ENCODE measurements around the gene BFSP1. TPM values are rescaled to one million over a fixed set of nuclear protein-coding genes. Genes with fewer than 3 reads are reported as not detected.

BFSP1 gene
- total and polyA plus RNA-seq, 3 donors from 2014 or later, result 7.4 to 11.3 (median 10.7) TPM

GRCh38 chr20:17558941-17559304 lies 27.7 kb upstream of the BFSP1 start:
- intact Hi-C loops (cut with DNase I; ENCODE audit: low total_unique reads), result no loop called here
- Histone ChIP-seq H3K27me3 (no peaks in the 10 kb centered on the region), H3K4me1 (no peaks in the 10 kb centered on the region), H3K27ac (peak overlapping the region in 1 of 2 donors; percentile 66), H3K36me3 (ENCODE audit: low read depth, missing control alignments) (no peaks in the 10 kb centered on the region), H3K4me3 (no peak overlapping the region), H3K9me3 (no peaks in the 10 kb centered on the region)
- no peak for TF ChIP-seq POLR2A (IDR thresholded peaks at IDR 0.05)
- TF ChIP-seq, protein P1, sequence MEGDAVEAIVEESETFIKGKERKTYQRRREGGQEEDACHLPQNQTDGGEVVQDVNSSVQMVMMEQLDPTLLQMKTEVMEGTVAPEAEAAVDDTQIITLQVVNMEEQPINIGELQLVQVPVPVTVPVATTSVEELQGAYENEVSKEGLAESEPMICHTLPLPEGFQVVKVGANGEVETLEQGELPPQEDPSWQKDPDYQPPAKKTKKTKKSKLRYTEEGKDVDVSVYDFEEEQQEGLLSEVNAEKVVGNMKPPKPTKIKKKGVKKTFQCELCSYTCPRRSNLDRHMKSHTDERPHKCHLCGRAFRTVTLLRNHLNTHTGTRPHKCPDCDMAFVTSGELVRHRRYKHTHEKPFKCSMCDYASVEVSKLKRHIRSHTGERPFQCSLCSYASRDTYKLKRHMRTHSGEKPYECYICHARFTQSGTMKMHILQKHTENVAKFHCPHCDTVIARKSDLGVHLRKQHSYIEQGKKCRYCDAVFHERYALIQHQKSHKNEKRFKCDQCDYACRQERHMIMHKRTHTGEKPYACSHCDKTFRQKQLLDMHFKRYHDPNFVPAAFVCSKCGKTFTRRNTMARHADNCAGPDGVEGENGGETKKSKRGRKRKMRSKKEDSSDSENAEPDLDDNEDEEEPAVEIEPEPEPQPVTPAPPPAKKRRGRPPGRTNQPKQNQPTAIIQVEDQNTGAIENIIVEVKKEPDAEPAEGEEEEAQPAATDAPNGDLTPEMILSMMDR (IDR thresholded peaks at IDR 0.05), result no peak
- DNase-seq, result no peak
- WGBS, 2 donors, result 83 to 88% methylated on average over 1 of the region's 1 CpG

DNA sequence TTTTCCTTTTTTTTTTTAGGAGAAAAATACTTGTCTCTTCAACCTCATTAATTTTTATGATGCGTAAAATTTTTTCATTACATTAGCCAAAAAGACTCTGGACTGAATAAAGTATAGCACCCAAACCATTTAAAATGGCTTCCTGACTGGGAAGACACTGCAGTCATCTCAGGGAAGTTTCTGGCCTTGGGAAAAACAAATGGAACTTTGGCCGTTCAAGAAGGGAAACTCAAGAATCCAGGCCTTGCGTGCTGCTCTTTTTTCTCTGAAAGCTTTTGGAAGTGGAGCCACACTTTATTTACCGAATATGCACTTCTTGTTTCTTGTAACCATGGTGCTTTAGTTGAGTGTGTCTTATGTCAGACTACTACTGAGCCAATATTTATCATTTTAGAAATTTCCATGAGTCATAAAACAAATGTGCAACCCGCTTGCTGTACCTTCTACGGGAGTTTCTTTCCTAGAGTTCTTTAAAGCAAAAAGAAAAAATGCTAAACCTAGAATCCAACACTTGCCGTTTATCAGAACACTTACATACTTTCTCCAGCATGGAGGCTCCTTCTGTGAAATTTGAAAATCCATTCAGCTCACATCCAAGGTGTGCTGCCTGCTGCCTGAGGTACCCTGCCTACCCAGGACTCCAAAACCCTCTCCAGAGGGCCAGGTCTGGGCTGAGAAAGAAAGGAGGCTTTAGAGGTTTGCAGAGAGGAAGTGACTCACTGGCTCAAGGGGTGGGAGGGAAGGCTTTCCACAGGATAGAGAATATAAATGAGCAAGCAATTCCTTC lies 27.2 kb upstream of the BFSP1 start:
- Histone ChIP-seq H3K4me3 (no peak overlapping the region), H3K27ac (peak overlapping the region in 1 of 2 donors; percentile 66), H3K36me3 (ENCODE audit: low read depth, missing control alignments) (no peaks in the 10 kb centered on the region), H3K9me3 (no peaks in the 10 kb centered on the region), H3K4me1 (no peaks in the 10 kb centered on the region), H3K27me3 (no peaks in the 10 kb centered on the region)
- intact Hi-C loops (cut with DNase I; ENCODE audit: low total_unique reads), result no loop called here
- DNase-seq, result no peak
- WGBS, 2 donors, result 53 to 69% methylated on average over 7 of the region's 7 CpGs
- TF ChIP-seq, protein P1 (IDR thresholded peaks at IDR 0.05), result no peak
- TF ChIP-seq POLR2A (IDR thresholded peaks at IDR 0.05), result no peak

DNA sequence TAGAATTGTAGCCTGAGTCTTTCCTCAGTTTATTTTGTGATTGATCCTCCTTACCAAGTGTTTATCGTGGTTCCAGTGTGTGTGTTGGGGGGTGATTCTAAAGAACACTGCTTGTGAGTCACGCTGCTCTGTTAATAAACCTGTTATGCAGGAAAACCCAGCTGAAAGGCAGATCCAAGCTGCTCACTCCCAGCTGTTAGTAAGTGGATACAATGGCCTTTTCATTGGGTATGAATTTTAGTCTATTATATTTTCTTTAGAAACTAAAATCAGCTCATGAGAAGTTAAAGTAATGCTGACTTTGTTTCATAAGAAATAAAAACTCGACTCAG lies 26.5 kb upstream of the BFSP1 start:
- Histone ChIP-seq H3K27me3 (no peaks in the 10 kb centered on the region), H3K4me3 (no peak overlapping the region), H3K4me1 (no peaks in the 10 kb centered on the region), H3K36me3 (ENCODE audit: low read depth, missing control alignments) (no peaks in the 10 kb centered on the region), H3K27ac (peak overlapping the region in 1 of 2 donors; percentile 66), H3K9me3 (no peaks in the 10 kb centered on the region)
- intact Hi-C loops (cut with DNase I; ENCODE audit: low total_unique reads), result no loop called here
- DNase-seq, result no peak
- WGBS, 2 donors, result 75 to 87% methylated on average over 3 of the region's 3 CpGs
- TF ChIP-seq POLR2A (IDR thresholded peaks at IDR 0.05), result no peak
- TF ChIP-seq, protein P1 (IDR thresholded peaks at IDR 0.05), result no peak

GRCh38 chr20:17556837-17557674 lies 25.9 kb upstream of the BFSP1 start:
- no peak overlapping the region for H3K4me3 ChIP-seq
- WGBS, 2 donors, result 70 to 77% methylated on average over 11 of the region's 11 CpGs
- TF ChIP-seq POLR2A (IDR thresholded peaks at IDR 0.05), result no peak
- TF ChIP-seq, protein P1 (IDR thresholded peaks at IDR 0.05), result no peak
- no peak for DNase-seq
- intact Hi-C loops (cut with DNase I; ENCODE audit: low total_unique reads), result no loop called here
- no peaks in the 10 kb centered on the region for H3K36me3 ChIP-seq (ENCODE audit: low read depth, missing control alignments)
- peak overlapping the region in 1 of 2 donors; percentile 66 for H3K27ac ChIP-seq
- no peaks in the 10 kb centered on the region for H3K4me1 ChIP-seq
- H3K9me3 ChIP-seq, result no peaks in the 10 kb centered on the region
- H3K27me3 ChIP-seq, result no peaks in the 10 kb centered on the region
